Suprapubic skin (tissue), 3 donors: ENCODE data around the gene HIGD2A.

ENCODE experiments used
- CTCF ChIP-seq, 2 donors: fragments of 200-600 bp in 1 of 2; fragments of 450-650 bp in 1 of 2; sonication (generic) in 1 of 2; IDR thresholded peaks; one replicate each; pipeline ENCODE4 v1.5.1; 2016 to 2019; ENCODE audit warnings: antibody characterized with exemption in 2 of 2, mild to moderate bottlenecking in 1 of 2, moderate library complexity in 1 of 2
- POLR2AphosphoS5 ChIP-seq, 3 donors: sonication (generic); formaldehyde crosslinking; IDR thresholded peaks; one replicate each; pipeline ENCODE4 v1.6.1; 2017; ENCODE audit warnings: antibody characterized with exemption in 3 of 3

GRCh38 chr5:176412517-176413254 is 24.1 kb downstream of the HIGD2A start:
- no peak for TF ChIP-seq CTCF (IDR thresholded peaks at IDR 0.05)
- TF ChIP-seq POLR2AphosphoS5 (IDR thresholded peaks at IDR 0.05) = no peak
